HCT116 (cell line): Measurements from ENCODE around the gene DDTL.
"Not testable (repeated sequence)": the region's sequence is repeated elsewhere in the genome, so short reads cannot be mapped to it uniquely, and the experiment has no call there.

Experiments
- TCF7L2 ChIP-seq: IDR thresholded peaks from 2 replicates; pipeline ENCODE4 v1.7.0; 2011; ENCODE audit warnings: borderline replicate concordance, inconsistent platforms; ENCODE audit not compliant: insufficient read depth, insufficient read length; ENCODE audit errors: extremely low read depth
- YY1 ChIP-seq: IDR thresholded peaks from 2 replicates; pipeline ENCODE4 v1.6.1; 2011; ENCODE audit warnings: low read length, low read depth, moderate library complexity, mild to moderate bottlenecking; ENCODE audit not compliant: insufficient replicate concordance; ENCODE audit errors: extremely low read depth
- TF ChIP-seq, protein P1 (sequence below), 3 experiments: fragments of 200-600 bp in 1 of 3; sonication (generic) in 1 of 3; IDR thresholded peaks in 2 of 3; conservative IDR thresholded peaks in 1 of 3; 2 replicates each; pipeline ENCODE4 v1.5.1; 2012 to 2017; ENCODE audit warnings: low read depth in 2 of 3, low read length in 2 of 3, antibody characterized with exemption in 1 of 3, borderline replicate concordance in 1 of 3, control low read depth in 1 of 3, mild to moderate bottlenecking in 1 of 3, mixed read lengths in 1 of 3, mixed run types in 1 of 3, moderate library complexity in 1 of 3; ENCODE audit not compliant: insufficient read depth in 1 of 3

GRCh38 chr22:23940166-23940565 is 26.5 kb upstream of the DDTL start:
- TF ChIP-seq, protein P1, sequence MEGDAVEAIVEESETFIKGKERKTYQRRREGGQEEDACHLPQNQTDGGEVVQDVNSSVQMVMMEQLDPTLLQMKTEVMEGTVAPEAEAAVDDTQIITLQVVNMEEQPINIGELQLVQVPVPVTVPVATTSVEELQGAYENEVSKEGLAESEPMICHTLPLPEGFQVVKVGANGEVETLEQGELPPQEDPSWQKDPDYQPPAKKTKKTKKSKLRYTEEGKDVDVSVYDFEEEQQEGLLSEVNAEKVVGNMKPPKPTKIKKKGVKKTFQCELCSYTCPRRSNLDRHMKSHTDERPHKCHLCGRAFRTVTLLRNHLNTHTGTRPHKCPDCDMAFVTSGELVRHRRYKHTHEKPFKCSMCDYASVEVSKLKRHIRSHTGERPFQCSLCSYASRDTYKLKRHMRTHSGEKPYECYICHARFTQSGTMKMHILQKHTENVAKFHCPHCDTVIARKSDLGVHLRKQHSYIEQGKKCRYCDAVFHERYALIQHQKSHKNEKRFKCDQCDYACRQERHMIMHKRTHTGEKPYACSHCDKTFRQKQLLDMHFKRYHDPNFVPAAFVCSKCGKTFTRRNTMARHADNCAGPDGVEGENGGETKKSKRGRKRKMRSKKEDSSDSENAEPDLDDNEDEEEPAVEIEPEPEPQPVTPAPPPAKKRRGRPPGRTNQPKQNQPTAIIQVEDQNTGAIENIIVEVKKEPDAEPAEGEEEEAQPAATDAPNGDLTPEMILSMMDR (IDR thresholded peaks at IDR 0.05 in 2 of 3, conservative IDR thresholded peaks at IDR 0.05 in 1 of 3; ENCODE audit: borderline replicate concordance in 1 of 3, insufficient read depth in 1 of 3, low read depth in 2 of 3, low read length in 2 of 3): not testable (repeated sequence)
- TF ChIP-seq TCF7L2, YY1: not testable (repeated sequence)
